HG03439 (cell line): ENCODE results near the gene CAB39.

ENCODE experiments used
- ATAC-seq: cut with Tn5 transposase; IDR thresholded peaks from one replicate; pipeline ENCODE4 v1.9.1; 2021; ENCODE audit warnings: mild to moderate bottlenecking, moderate library complexity; ENCODE audit not compliant: unreplicated experiment

Gene CAB39

DNA sequence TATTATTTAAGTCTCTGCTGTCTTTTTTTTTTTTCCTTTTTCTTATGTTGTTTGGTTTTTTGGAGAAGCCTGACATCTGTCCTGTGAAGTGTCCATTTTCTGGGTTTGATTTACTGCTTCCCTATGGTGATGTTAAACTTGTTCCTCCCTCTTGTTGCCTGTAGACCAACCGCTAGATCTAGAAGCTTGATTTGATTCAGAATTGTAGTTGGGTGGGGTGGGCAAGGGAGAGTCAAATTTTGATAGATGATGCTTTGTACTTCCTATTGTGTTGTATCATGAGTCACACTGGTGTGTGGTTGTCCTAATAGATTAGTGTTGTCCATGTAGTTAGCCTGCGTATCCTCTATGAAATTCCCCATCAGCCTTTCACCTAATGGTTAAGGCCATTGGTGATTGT lies 35.4 kb downstream of the CAB39 start:
- no peak for ATAC-seq

DNA sequence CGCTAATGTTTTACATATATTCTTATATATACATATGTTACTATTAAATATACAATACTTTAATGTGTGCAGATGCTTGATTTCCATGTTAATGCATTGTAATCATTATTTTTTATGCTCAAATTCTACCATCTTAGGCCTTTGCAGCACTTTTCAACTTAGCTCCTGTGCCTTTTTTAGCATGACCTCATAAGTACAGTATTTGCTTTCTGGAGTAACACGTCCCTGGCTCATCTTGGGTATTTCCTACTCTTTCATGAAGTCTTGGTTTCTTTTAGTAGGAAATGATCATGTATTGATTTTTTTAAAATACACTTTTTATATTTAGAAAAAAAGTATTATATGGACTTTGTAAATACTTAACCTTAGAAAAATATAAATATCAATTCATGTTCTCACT lies 36.5 kb downstream of the CAB39 start:
- ATAC-seq: no peak

DNA sequence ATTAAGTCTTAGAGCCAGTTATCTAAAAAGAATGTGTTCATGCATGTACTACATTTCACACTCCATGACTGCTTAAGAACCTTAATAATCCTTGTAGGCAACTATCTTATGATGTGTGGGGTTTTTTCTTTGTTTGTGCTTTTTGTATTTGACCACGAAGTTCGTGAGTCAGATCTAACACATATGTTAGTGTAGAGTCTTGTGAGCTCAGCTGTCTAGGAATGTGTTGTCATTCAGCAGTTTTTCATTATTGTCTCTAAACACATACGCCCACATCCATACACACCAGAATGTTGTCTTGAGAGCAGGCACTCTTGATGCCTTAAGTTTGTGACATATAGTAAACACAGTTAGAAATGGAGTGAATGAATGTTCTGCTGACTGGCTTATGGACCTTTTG lies 38.4 kb downstream of the CAB39 start:
- no peak for ATAC-seq

DNA sequence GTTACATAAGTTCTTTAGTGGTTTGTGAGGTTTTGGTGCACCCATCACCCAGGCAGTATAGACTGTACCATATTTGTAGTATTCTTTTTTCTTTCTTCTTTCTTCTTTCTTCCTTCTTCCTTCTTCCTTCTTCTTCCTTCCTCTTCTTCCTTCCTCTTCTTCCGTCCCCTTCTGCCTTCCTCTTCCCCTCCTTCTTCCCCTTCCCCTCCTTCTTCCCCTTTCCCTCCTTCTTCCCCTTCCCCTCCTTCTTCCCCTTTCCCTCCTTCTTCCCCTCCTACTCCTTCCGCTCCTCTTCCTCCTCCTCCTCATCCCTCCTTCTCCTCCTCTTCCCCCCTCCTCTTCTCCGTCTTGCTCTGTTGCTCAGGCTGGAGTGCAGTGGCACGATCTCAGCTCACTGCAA lies 41.6 kb downstream of the CAB39 start:
- no peak for ATAC-seq

DNA sequence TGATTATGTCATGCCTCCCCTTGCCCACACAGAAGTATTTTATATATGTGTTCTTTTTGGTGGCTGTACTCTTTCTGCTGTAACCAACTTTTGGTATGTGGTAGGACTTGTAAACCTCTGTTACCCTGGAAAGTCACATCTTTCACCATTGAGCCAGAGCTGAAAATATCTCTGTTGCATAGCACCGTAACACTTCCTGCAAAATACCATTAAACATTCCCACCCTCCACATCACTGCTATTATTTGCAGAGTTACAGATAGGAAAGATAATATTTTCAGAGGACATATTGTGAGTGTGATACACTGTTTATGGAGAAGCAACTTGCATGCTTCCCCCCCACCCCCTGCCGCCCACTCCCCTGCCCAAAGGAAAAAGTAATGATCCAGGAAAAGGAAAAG lies 44.8 kb downstream of the CAB39 start:
- no peak for ATAC-seq

DNA sequence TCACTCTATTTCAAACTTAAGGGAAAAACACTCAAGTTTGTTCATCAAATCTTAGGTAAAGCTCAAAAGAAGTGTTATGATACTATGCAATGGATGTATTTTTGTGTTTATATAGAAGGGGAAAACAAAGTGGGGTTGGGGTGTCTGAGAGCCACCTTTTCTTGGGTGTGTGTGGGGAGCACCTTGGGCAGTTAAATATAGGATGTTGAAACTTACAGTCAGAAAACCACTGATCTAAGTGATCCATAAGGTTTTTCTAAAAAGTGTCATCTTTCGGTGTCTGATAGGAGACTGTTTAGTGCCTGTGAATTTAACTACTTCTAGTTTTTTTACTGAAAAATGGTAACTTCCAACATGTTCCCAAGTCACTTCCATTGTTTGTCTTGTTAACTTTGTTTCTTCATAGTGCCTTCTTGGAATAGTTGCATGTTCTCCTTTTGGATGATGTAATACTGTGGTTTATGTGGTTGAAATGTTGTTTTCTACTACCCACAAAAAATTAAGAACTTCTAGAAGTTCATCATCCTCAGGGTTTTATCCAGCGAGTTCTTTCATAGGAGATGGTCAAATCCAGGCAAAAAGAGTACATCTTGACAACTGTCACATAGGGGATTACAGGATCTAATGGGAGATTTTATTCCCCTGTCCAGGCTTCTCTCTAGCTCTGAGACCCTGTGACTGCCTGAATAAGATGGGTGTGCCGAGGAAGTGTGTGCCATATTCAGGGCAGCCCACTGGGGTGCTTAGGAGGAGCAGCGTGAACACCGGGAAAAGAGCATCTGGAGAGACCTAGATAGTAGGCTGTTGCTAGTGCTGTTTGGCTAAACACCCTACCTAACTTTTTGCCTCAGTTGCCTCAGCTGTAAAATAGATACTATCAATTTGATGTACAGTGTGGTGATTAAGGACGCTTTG lies 46.2 kb downstream of the CAB39 start:
- no peak for ATAC-seq

DNA sequence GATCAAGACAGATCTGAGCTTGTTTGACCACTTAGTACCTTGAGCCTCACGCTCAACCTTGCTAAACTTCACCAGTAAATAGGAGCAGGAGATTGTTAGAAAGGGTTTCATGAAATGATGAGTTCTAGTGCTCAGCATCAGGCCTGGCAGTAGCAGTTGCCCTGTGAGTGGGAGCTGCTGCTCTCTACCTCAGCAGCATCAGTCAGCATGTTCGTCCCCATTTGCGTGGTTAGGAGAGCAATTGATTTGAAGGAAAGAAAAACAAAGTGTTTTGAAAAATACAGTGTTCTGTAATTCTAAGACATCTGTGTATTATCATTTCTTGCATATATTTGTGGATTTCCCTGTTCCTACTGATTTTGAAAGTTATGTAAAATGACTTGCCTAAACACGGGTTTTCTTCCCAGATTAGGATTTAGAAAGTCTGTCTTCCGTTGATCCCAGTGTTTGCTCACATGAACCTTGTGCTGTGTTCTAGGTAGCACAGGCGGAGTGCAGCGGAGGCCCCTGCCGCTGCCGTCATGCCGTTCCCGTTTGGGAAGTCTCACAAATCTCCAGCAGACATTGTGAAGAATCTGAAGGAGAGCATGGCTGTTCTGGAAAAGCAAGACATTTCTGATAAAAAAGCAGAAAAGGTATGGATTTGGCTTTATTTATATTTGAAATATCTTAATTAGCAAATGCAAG lies 47.0 kb downstream of the CAB39 start:
- no peak for ATAC-seq

DNA sequence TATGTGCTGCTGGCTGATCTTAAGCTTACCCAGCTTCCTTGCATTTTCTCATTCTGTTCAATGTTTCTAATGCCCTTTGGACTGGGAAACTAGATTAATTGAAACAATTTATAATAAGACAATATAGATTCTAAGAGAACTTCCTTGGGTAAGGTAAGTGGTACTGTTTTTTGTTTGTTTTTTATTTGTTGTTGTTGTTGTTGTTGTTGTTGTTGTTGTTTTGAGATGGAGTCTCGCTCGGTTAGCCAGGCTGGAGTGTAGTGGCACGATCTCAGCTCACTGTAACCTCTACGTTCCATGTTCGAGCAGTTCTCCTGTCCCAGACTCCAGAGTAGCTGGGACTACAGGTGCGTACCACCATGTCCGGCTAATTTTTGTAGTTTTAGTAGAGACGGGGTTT lies 49.1 kb downstream of the CAB39 start:
- no peak for ATAC-seq

DNA sequence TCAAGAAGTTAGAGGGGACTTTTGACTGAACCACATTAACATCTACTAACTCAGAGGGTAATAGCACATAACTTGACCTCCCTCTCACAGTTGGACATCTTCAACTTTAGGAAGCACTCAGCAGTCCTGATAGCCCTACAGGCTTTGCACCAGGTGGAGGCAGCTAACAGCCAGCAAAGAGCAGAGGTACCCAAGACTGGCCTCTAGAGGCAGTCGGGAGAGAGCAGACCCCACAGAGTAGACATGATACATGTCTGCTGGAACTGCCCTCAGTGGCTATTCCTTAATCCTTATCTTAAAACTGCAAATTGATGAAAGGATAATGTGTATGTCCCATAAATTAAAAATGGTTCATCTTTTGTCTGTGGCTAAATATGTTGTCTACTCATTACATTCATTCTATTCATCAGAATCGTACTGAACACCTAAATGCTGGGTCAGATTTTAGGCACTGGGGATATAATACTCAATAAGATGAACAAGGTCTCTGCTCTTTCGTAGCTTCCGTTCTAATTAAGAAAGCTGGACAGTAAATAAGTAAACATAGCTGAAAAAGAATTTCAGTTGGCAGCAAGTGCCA lies 49.8 kb downstream of the CAB39 start:
- ATAC-seq: no peak

DNA sequence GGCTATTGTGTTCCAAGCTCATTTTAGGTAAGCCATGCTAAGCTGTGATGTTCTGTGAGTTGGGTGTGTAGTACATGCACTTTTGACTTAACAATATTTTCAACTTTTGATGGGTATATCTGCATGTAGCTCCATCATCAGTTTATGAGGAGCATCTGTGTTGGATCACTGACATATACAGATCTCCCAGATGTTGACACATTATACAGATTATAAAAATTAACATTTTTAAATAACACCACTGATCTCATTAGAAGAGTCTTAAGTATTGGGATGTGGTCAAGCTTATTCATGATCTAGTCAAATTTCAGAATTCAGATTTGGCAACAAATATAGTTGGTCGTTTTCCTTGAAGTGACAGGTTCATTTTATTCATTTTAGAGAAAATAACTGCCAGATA lies 51.7 kb downstream of the CAB39 start:
- ATAC-seq: no peak

DNA sequence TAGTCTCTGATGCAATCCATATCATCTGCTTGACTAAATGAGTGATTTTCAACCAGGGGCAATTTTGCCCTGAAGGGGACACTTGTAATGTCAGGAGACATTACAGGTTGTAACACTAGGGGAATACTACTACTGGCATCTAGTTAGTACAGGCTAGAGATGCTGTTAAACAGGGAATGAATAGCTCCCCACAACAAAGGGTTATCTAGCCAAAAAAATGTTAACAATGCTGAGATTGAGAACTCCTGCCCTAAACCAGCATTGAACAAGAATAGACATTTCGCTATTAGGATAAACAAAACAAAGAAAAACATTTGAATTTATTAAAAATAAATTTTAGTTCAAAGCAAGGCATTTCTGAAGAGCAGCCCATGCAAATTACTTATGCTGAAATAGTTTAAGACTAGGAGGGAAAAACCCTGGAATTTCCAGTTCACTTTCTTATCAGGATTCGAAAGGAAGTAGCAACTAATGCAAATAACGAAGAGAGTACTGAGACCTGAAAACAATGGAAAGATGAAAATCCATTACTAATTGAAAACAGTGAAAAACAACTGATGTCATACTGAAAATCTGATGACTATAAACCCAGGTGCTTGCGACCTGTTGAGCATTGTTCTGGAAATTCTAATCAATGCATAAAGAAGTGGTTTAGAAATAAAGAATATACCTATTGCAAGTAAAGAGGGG lies 53.1 kb downstream of the CAB39 start:
- no peak for ATAC-seq

DNA sequence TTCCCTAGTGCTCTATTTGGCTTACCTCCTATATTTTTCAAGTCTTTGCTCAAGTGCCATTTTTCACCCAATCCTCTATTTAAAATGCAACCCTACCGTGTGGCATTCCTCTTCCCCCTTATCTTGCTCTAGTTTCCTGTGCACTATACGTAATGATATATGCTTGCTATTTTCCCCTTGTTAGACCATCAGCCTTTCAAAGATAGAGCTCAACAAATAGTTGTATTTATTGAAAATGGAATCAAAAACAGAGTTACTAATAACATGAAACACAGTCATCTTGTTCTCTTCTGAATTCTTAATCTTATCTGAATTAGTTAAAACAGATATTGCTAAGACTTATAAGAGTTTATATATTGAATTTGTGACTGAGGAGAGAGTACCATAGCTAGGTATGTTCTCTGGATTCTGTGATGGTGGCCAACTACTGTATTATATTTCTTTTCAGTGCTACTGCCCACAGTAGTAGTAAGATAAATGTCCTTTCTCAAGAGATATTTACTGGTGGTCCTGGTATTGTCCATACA lies 55.3 kb downstream of the CAB39 start:
- no peak for ATAC-seq

DNA sequence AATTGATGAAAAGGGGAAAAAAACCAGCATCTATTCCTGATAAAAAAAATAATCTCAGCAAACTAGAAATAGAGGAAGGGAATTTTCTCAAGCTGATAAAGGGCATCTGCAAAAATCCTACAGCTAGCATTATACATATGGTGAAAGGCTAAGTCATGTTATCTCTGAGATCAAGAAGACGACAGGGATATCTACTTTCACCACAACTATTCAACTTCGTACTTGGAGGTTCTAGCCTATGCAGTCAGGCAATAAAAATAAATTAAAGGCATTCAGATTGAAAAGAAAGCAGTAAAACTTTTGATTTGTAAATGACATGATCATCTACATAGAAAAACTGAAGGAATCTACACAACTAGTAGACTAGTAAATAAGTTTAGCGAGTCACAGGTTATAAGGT lies 58.2 kb downstream of the CAB39 start:
- ATAC-seq: no peak

DNA sequence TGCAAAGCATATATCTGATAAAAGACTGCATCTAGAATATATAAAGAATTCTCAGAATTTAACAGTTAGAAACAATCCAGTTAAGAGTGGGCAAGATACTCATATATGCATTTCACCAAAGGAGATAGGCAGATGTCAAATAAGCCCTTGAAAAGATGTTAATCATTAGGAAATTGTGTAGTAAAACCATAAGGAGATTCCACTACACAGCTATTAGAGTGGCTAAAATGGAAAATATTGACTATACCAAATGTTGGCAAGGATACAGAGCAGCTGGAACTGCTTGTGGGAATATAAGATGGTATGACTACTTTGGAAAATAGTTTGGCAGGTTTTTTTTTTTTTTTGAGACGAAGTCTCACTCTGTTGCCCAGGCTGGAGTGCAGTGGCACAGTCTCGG lies 59.5 kb downstream of the CAB39 start:
- no peak for ATAC-seq

DNA sequence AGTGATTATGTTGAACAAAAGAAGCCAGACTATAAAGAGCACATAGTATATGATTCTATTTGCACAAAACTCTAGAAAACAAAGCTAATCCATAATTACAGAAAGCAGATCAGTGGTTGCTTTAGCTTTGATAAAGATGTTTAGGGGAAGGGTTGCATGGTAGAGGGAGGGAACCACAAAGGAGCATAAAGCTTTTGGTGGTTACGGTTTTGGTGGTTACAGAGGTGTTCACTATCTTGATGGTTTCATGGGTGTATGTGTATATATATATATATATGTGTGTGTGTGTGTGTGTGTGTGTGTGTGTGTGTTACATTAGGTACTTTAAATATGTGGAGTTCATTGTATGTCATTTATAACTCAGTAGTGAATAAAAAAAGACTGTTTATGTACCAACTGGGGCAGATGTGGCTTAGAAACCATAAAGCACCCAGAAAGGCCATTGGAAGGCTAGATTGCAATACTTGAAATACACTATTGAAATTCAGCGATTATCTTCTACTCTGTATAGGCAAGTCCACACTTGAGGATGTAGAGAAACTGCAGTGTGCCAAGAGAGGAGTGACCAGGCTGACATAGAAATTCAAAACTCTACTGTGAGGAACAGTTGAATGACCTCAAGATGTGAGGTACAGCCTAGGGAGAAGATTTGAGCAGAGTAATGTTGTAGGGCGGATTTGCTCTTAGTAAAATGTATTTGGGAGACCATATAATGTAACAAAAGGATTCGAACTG lies 60.6 kb downstream of the CAB39 start:
- no peak for ATAC-seq

DNA sequence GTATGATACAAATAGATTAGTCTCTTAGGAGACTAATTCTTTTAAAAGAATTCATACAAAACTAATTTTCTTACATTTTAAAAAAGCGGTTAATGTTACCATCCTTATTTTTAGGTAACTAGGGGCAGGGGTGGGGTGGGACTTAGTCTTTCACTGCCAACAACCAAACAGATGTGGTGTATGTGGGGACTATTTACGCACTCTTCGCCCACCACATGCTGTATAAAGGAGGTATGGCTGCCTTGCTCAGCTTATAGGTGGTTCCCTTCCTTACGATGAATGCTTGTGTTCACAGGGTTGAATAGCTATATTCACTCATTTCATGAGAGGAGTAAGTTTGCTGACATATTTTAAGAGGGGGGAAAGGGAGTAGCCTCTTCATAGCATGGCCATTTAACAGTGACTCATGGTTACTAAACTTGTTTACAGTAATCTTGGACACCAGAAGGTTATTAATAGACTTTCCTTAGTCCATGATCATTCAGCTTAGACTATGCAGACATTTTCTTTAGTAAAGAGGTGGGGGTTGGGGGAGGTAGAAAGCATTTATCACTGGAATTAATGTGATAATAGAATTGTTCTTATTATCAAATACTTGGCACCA lies 61.8 kb downstream of the CAB39 start:
- ATAC-seq: no peak

DNA sequence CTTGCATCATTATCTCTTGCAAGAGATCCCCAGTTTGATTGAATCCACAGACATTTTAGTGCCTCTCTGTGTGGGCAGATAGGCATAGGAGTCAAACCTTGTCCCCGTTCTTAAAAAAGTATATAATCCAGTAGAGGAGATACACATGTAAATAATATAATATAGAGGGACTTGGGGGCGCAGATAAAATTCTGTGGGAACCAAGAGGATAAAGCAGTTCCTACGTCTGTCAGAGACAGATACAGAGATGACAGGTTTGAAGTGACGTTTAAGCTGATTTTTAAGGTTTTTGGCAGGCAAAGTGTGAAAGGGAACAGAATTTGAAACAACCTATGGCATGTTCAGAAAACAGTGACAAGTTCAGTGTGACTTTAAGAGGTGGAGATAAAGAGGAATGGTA lies 63.1 kb downstream of the CAB39 start:
- no peak for ATAC-seq

DNA sequence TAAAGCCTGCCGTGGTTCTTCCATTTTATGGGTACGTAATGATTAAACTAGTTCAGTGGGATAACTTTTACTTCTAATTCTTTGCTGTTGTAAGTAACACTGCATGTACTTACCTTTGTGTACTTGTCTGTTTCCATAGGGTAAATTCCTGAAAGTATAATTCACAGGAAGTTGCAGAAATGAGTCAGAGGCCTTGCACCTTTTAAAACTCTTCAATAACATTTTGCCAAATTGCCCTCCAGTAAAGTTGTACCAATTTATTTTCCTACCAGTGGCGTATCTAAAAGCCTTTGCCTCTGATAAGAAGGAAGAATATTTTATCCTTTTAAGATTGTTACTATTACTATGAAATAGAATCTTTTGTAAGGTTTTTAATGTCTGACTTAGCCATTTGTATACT lies 65.1 kb downstream of the CAB39 start:
- no peak for ATAC-seq

DNA sequence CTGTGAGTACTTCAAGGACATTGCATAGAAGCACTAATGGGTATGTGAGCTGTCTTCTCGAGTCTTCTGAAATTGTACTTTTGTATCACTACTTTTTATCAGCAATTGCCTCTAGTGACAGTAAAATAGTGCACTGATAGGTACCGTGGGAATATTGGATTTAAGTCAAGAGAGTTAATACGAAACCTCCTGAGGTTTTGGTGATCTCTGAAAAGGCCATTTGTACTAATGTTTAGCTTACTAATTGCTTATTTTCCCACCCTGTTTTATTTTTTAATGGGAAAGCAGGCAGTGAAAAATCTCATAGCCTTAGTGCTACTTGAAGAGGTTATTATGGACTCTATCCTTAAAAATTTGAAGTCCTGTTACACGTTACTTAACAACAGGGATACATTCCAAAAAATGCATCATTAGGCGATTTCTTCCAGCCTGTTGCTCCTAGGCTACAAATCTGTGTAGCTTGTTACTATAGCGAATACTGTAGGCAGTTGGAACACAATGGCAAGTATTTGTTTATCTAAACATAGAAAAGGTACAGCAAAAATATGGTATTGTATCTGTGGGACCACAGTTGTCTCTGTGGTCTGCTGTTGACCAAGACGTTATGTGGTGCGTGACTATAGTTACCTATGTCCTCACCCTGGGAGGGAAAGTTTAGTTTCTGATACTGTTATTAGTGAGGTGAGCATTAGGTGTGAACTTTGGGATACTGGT lies 65.9 kb downstream of the CAB39 start:
- ATAC-seq: no peak

DNA sequence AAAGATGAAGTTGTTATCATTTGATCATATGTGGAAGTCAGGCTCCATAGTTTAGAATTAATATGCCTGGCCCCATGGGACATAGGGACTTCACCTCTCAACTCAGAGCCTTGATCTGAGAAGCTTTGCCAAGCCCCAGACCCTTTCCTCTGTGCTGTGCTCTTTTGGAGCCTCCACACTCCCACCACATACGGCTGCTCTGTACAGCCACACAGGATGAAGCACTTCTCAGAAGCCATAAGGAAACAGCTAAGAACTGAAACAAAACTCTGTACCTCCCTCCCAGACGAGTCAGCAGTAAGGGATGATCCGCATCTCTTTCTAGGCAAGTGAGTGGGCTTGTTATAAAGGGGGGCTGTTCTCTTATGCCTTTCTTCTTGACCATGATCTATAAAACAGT lies 66.5 kb downstream of the CAB39 start:
- ATAC-seq: no peak
